ENCODE results near the gene AKAP6. TPM values are rescaled to one million over a fixed set of nuclear protein-coding genes. Genes with fewer than 3 reads are reported as not detected.
"Not testable (repeated sequence)": the region's sequence is repeated elsewhere in the genome, so short reads cannot be mapped to it uniquely, and the experiment has no call there.

AKAP6 gene
- total RNA-seq, 4 donors from 2014 or later = 1.1 to 16.0 (median 6.0) TPM

DNA sequence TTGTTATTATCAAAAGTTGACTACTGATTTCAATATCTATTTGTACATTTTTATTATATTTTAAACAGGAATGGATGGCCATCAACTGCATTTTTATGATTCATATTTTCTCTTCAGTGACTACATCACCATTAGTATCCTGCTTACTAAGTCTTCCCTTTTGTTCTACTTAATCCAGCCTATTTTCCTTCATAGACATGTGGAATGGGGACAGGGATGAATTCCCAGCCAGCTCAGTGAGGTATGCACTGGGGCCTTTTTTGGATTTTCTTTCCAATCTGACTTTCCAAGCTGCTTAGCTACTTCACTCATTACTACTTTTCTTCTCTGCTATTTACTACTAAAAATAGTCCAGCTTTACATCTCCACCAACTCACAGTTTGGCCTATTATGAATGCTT lies 38.4 kb downstream of the AKAP6 start:
- no peaks in the 10 kb centered on the region for H3K9me3 ChIP-seq
- peak overlapping the region in 1 of 4 donors; percentile 21 for H3K27ac ChIP-seq
- no peak for DNase-seq
- peaks cover 0 to 56% (median 17%) of the 10 kb centered on the region in 3 donors for H3K4me1 ChIP-seq
- intact Hi-C loops (cut with DNase I) = no loop called here
- H3K27me3 ChIP-seq = no peaks in the 10 kb centered on the region
- no peaks in the 10 kb centered on the region for H3K36me3 ChIP-seq
- TF ChIP-seq, protein P1, sequence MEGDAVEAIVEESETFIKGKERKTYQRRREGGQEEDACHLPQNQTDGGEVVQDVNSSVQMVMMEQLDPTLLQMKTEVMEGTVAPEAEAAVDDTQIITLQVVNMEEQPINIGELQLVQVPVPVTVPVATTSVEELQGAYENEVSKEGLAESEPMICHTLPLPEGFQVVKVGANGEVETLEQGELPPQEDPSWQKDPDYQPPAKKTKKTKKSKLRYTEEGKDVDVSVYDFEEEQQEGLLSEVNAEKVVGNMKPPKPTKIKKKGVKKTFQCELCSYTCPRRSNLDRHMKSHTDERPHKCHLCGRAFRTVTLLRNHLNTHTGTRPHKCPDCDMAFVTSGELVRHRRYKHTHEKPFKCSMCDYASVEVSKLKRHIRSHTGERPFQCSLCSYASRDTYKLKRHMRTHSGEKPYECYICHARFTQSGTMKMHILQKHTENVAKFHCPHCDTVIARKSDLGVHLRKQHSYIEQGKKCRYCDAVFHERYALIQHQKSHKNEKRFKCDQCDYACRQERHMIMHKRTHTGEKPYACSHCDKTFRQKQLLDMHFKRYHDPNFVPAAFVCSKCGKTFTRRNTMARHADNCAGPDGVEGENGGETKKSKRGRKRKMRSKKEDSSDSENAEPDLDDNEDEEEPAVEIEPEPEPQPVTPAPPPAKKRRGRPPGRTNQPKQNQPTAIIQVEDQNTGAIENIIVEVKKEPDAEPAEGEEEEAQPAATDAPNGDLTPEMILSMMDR (IDR thresholded peaks at IDR 0.05) = no peak
- no peak for TF ChIP-seq POLR2A (IDR thresholded peaks at IDR 0.05)
- H3K4me3 ChIP-seq = no peak overlapping the region

DNA sequence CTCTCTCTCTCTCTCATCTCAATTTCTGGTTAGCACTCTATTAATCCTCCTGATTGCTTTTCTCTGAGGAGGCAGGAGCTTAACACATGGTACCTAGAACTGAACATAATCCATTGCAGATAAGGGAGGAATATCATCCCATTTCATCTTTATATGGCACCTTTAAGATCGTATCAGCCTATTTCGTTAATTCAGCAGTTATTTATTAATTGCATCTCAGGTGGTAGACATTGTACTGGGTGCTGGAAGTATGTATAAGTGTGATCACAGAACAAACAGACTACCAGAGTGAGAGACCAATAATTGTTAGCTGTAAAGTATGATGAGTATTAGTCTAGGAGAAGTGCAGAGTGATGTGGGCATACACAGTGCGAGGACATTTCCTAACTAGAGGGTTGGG lies 39.0 kb downstream of the AKAP6 start:
- no peaks in the 10 kb centered on the region for H3K36me3 ChIP-seq
- no peak for TF ChIP-seq POLR2A (IDR thresholded peaks at IDR 0.05)
- TF ChIP-seq, protein P1 (IDR thresholded peaks at IDR 0.05) = no peak
- peak overlapping the region in 1 of 4 donors; percentile 21 for H3K27ac ChIP-seq
- peaks cover 0 to 56% (median 17%) of the 10 kb centered on the region in 3 donors for H3K4me1 ChIP-seq
- WGBS, 2 donors = 86 to 91% methylated on average over 3 of the region's 3 CpGs
- intact Hi-C loops (cut with DNase I) = no loop called here
- H3K27me3 ChIP-seq = no peaks in the 10 kb centered on the region
- no peaks in the 10 kb centered on the region for H3K9me3 ChIP-seq
- no peak for DNase-seq
- H3K4me3 ChIP-seq = no peak overlapping the region

DNA sequence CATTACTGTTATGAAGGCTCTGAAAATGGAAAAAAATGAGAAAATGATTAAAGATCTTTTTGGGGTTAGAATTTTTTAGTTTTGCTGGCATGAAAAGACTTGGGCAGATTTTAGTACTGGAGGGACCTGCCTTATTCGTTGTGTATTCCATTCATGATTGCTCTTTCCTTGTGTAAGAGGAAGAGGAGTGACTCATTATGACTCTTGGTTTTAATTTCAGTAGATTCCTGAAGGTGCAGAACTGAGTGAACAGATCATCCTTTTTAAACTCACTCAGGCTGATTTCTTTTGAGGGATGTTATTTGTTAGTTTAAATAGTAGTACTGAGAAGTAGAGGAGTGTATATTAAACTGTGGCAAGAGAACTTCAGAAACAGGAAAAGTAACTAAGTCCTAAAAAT lies 41.6 kb downstream of the AKAP6 start:
- 10 to 15% methylated on average over 1 of the region's 1 CpG for WGBS, 2 donors
- no peak overlapping the region for H3K27ac ChIP-seq
- H3K9me3 ChIP-seq = no peaks in the 10 kb centered on the region
- H3K4me1 ChIP-seq = peaks cover 0 to 50% (median 21%) of the 10 kb centered on the region in 3 donors
- no peak overlapping the region for H3K4me3 ChIP-seq
- no peaks in the 10 kb centered on the region for H3K27me3 ChIP-seq
- intact Hi-C loops (cut with DNase I) = no loop called here
- H3K36me3 ChIP-seq = no peaks in the 10 kb centered on the region
- DNase-seq = no peak
- TF ChIP-seq POLR2A (IDR thresholded peaks at IDR 0.05) = no peak
- TF ChIP-seq, protein P1 (IDR thresholded peaks at IDR 0.05) = no peak

DNA sequence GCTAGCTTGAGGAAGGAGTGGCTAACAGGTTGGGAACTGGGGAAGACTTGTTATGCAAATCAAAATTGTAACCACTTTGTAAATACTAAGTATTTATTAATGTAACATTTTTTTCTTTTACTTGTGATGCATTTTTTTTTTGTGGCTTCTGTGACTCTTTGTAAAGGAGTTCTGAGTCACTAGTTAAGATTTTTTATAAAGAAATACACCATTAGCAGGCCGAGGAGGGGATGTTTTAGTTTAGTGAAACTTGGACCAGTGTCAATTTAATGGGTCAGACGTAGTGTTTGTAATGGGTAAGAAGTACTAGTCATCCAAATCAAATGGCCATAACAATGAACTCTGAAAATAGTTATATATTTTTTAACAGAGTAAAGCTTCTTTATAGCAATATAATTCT lies 43.1 kb downstream of the AKAP6 start:
- Histone ChIP-seq H3K9me3 (no peaks in the 10 kb centered on the region), H3K27ac (no peak overlapping the region), H3K36me3 (no peaks in the 10 kb centered on the region), H3K27me3 (no peaks in the 10 kb centered on the region), H3K4me3 (no peak overlapping the region), H3K4me1 (peaks cover 0 to 37% (median 8%) of the 10 kb centered on the region in 3 donors)
- DNase-seq = no peak
- no peak for TF ChIP-seq POLR2A (IDR thresholded peaks at IDR 0.05)
- TF ChIP-seq, protein P1 (IDR thresholded peaks at IDR 0.05) = no peak
- 21 to 25% methylated on average over 2 of the region's 2 CpGs for WGBS, 2 donors
- intact Hi-C loops (cut with DNase I) = no loop called here

DNA sequence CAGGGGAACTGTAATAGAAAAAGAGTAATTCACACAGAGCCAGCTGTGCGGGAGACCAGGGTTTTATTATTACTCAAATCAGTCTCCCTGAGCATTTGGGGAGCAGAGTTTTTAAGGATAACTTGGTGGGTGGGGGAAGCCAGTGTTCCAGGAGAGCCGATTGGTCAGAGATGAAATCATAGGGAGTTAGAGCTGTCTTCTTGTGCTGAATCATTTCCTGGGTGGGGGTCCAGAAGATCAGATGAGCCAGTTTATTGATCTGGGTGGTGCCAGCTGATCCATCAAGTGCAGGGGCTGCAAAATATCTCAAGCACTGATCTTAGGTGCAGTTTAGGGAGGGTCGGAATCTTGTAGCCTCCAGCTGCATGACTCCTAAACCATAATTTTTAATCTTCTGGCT lies 44.1 kb downstream of the AKAP6 start:
- 32 to 70% methylated on average over 3 of the region's 3 CpGs for WGBS, 2 donors
- H3K36me3 ChIP-seq; intact Hi-C loops (cut with DNase I); DNase-seq; H3K4me3 ChIP-seq; H3K27me3 ChIP-seq; H3K27ac ChIP-seq; H3K9me3 ChIP-seq: not testable (repeated sequence)
- H3K4me1 ChIP-seq = peaks cover 0 to 27% (median 4%) of the 10 kb centered on the region in 3 donors

DNA sequence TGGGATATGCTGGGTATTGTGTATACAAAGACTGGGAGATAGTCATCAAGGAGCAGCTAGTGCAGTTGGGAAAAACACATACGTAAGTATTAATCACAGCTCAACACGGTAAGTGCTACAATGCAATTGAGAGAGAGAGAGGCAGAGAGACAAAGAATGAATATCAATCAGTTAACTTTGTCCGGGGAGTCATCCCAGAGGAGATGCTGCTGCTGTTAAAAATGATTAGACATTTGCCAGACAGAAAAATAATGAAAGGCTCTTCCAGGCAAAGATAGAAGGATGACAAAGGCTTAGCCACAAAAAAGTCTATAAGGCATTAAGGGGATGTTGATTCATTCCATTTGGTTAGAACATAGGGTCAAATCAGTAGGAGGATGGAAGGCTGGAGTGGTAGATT lies 45.1 kb downstream of the AKAP6 start:
- DNase-seq = no peak
- Histone ChIP-seq H3K4me1 (peaks cover 0 to 24% (median 4%) of the 10 kb centered on the region in 3 donors), H3K4me3 (no peak overlapping the region), H3K36me3 (no peaks in the 10 kb centered on the region), H3K27me3 (no peaks in the 10 kb centered on the region), H3K27ac (no peak overlapping the region), H3K9me3 (no peaks in the 10 kb centered on the region)
- TF ChIP-seq, protein P1 (IDR thresholded peaks at IDR 0.05) = no peak
- no peak for TF ChIP-seq POLR2A (IDR thresholded peaks at IDR 0.05)
- WGBS, 2 donors = 43 to 45% methylated on average over 3 of the region's 3 CpGs
- intact Hi-C loops (cut with DNase I) = no loop called here
